ENCODE data around the gene CASK. TPM values are rescaled to one million over a fixed set of nuclear protein-coding genes. Genes with fewer than 3 reads are reported as not detected.

Gene CASK
- total RNA-seq, 2 donors from 2014 or later: 15.0 to 17.0 TPM

- no peaks in the 10 kb centered on the region for H3K27me3 ChIP-seq
- TF ChIP-seq, protein P1, sequence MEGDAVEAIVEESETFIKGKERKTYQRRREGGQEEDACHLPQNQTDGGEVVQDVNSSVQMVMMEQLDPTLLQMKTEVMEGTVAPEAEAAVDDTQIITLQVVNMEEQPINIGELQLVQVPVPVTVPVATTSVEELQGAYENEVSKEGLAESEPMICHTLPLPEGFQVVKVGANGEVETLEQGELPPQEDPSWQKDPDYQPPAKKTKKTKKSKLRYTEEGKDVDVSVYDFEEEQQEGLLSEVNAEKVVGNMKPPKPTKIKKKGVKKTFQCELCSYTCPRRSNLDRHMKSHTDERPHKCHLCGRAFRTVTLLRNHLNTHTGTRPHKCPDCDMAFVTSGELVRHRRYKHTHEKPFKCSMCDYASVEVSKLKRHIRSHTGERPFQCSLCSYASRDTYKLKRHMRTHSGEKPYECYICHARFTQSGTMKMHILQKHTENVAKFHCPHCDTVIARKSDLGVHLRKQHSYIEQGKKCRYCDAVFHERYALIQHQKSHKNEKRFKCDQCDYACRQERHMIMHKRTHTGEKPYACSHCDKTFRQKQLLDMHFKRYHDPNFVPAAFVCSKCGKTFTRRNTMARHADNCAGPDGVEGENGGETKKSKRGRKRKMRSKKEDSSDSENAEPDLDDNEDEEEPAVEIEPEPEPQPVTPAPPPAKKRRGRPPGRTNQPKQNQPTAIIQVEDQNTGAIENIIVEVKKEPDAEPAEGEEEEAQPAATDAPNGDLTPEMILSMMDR (IDR thresholded peaks at IDR 0.05): no peak
- no peaks in the 10 kb centered on the region for H3K4me1 ChIP-seq
- H3K4me3 ChIP-seq: no peak overlapping the region
- no peak overlapping the region for H3K27ac ChIP-seq
- H3K36me3 ChIP-seq: no peaks in the 10 kb centered on the region
- no peaks in the 10 kb centered on the region for H3K9me3 ChIP-seq
- DNase-seq (ENCODE audit: low spot score): no peak
These were observed 126.8 kb downstream of the CASK start for GRCh38 chrX:41796577-41796976.

GRCh38 chrX:41796046-41796445 is 127.3 kb downstream of the CASK start:
- Histone ChIP-seq H3K36me3 (no peaks in the 10 kb centered on the region), H3K9me3 (no peaks in the 10 kb centered on the region), H3K27ac (no peak overlapping the region), H3K4me3 (no peak overlapping the region), H3K27me3 (no peaks in the 10 kb centered on the region), H3K4me1 (no peaks in the 10 kb centered on the region)
- no peak for DNase-seq (ENCODE audit: low spot score)
- TF ChIP-seq, protein P1 (IDR thresholded peaks at IDR 0.05): no peak

GRCh38 chrX:41789374-41789773 is 134.0 kb downstream of the CASK start:
- DNase-seq (ENCODE audit: low spot score): no peak
- TF ChIP-seq, protein P1 (IDR thresholded peaks at IDR 0.05): no peak

DNA sequence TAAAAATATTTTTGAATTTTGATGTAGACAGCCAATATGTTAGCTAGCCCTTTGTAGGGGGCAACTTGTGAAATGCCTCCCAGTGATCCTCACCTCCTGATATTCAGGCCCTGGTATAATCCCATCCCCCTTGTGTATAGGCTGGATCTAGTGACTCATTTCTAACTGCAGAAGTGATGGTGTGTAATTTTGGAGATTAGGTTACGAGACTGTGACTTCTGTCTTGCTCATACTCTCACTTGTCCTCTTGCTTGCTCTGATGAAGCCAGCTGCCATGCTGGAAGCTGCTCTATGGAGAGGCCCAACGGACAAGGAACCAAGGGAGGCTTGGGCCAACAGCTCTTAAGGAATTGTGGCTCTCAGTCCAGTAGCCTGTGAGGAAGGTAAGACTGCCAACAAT is 137.7 kb downstream of the CASK start:
- no peak for DNase-seq (ENCODE audit: low spot score)
- H3K4me1 ChIP-seq: no peaks in the 10 kb centered on the region

More at GRCh38 chrX:41789374-41789773, 134.0 kb downstream of the CASK start:
- H3K27me3 ChIP-seq: no peaks in the 10 kb centered on the region
- H3K27ac ChIP-seq: no peak overlapping the region
- H3K4me1 ChIP-seq: no peaks in the 10 kb centered on the region
- H3K9me3 ChIP-seq: no peaks in the 10 kb centered on the region
- H3K4me3 ChIP-seq: no peak overlapping the region
- H3K36me3 ChIP-seq: no peaks in the 10 kb centered on the region

GRCh38 chrX:41781500-41781899 is 141.9 kb downstream of the CASK start:
- H3K27me3 ChIP-seq: no peaks in the 10 kb centered on the region
- TF ChIP-seq, protein P1 (IDR thresholded peaks at IDR 0.05): peak; percentile 31 to 72

More for the DNA sequence above, 137.7 kb downstream of the CASK start:
- Histone ChIP-seq H3K27me3 (no peaks in the 10 kb centered on the region), H3K36me3 (no peaks in the 10 kb centered on the region), H3K27ac (no peak overlapping the region), H3K9me3 (no peaks in the 10 kb centered on the region), H3K4me3 (no peak overlapping the region)
- TF ChIP-seq, protein P1 (IDR thresholded peaks at IDR 0.05): no peak

DNA sequence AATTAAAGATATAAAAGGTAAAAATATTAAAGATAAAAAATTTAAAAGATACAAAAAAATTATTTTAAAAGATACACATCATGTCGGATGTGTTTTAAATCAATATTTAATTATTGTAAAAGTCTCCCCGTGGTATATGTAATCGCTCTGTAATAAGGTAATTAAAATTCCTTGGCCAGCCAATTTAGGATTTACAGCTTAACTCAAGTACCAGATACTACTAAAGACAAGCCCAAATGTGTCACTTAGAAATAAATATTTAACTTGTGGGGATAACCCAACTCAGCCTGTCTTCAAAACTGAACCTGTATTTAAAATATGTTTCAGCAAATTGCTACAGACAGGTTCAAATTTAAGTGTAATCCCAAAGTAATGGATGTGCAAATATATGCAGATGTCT is 143.4 kb downstream of the CASK start:
- no peak overlapping the region for H3K27ac ChIP-seq
- no peaks in the 10 kb centered on the region for H3K27me3 ChIP-seq
- TF ChIP-seq, protein P1 (IDR thresholded peaks at IDR 0.05): no peak
- DNase-seq (ENCODE audit: low spot score): no peak
- no peaks in the 10 kb centered on the region for H3K36me3 ChIP-seq
- H3K4me3 ChIP-seq: no peak overlapping the region
- H3K9me3 ChIP-seq: no peaks in the 10 kb centered on the region
- no peaks in the 10 kb centered on the region for H3K4me1 ChIP-seq

More at GRCh38 chrX:41781500-41781899, 141.9 kb downstream of the CASK start:
- DNase-seq (ENCODE audit: low spot score): no peak
- H3K4me1 ChIP-seq: no peaks in the 10 kb centered on the region
- H3K27ac ChIP-seq: no peak overlapping the region
- H3K4me3 ChIP-seq: no peak overlapping the region
- no peaks in the 10 kb centered on the region for H3K9me3 ChIP-seq
- H3K36me3 ChIP-seq: no peaks in the 10 kb centered on the region
